Type B pancreatic cell (in vitro differentiated cells): ENCODE results near the gene MRPL44. TPM values are rescaled to one million over a fixed set of nuclear protein-coding genes. Genes with fewer than 3 reads are reported as not detected.

Experiments
- DNase-seq: peaks from one replicate; pipeline ENCODE4 v3.0.0; 2021; ENCODE audit warnings: mixed read lengths; ENCODE audit not compliant: unreplicated experiment; ENCODE audit errors: extremely low spot score
- H3K27ac Mint-ChIP-seq: 2 replicates; pipeline ENCODE4 v1.8.0; 2021; ENCODE audit warnings: mild to moderate bottlenecking, mixed read lengths
- H3K27me3 Mint-ChIP-seq: 2 replicates; pipeline ENCODE4 v1.8.0; 2021; ENCODE audit warnings: mixed read lengths
- H3K36me3 Mint-ChIP-seq: 2 replicates; pipeline ENCODE4 v1.8.0; 2021; ENCODE audit warnings: mixed read lengths
- H3K4me1 Mint-ChIP-seq: one replicate; pipeline ENCODE4 v1.8.0; 2021; ENCODE audit warnings: mixed read lengths; ENCODE audit not compliant: unreplicated experiment
- H3K4me3 Mint-ChIP-seq: 2 replicates; pipeline ENCODE4 v1.8.0; 2021; ENCODE audit warnings: mild to moderate bottlenecking, mixed read lengths
- H3K9me3 Mint-ChIP-seq: 2 replicates; pipeline ENCODE4 v1.8.0; 2021; ENCODE audit warnings: mixed read lengths
- CTCF ChIP-seq: fragments of 200-600 bp; sonication (generic); conservative IDR thresholded peaks from 2 replicates; pipeline ENCODE4 v1.5.0; 2021; ENCODE audit warnings: antibody characterized with exemption, mild to moderate bottlenecking
- total RNA-seq: library from RNA; stranded (reverse); gene quantifications from 2 replicates; pipeline ENCODE4 v1.2.1, GENCODE V29; 2021; ENCODE audit warnings: low replicate concordance

MRPL44 gene
- total RNA-seq, 1 donor from 2014 or later, result 29.2 TPM

DNA sequence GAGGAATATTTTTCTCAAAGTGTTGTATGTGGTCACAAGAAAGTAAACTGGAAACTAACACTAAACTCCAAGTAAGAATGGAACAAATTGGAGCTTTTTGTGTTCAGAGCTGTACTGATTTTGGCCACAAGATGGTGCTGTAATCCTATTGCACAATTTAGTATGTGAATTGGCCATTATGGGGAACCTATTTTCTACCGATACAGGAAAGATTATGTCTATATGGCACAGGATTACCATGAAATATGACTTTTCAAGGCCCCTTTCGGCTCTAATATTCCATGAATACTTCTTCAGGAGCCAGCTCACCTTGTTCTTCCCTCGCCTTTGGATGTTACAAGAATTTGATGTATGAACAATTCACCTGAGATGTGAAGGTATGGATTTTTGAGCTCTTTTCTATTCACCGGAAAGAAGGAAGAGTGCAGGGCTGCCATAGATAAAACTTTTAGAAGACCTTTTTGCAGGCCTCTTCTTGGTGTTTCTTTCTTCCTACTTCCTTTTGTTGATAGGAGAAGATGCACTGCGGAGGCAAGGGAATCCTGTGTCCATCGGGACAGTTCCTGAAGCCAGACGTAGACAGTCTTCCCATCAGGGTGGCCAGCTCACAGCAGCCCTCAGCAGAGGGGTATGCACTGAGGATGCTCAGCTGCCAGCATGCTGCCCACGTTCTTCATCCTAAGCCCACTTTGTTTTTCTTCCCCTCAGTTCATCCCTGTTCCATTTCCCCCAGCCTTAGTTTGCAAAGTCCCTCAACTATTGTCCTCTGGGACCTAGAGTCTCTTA, 13.3 kb downstream of the MRPL44 start:
- Mint-ChIP-seq H3K4me1 (peaks cover 5% of the 10 kb centered on the region), H3K27me3 (no peaks in the 10 kb centered on the region), H3K9me3 (no peaks in the 10 kb centered on the region), H3K4me3 (no peak overlapping the region), H3K36me3 (peaks cover 5% of the 10 kb centered on the region), H3K27ac (no peak overlapping the region)
- no peak for DNase-seq
- TF ChIP-seq CTCF, result peak; percentile 95

- DNase-seq, result no peak
- no peaks in the 10 kb centered on the region for H3K27me3 Mint-ChIP-seq
- no peak overlapping the region for H3K27ac Mint-ChIP-seq
- H3K36me3 Mint-ChIP-seq, result peaks cover under 1% of the 10 kb centered on the region
- TF ChIP-seq CTCF, result no peak
- no peaks in the 10 kb centered on the region for H3K9me3 Mint-ChIP-seq
- H3K4me3 Mint-ChIP-seq, result no peak overlapping the region
- peaks cover 5% of the 10 kb centered on the region for H3K4me1 Mint-ChIP-seq
Observed at GRCh38 chr2:223971731-223972130, 14.5 kb downstream of the MRPL44 start.

GRCh38 chr2:223972656-223973102, 15.4 kb downstream of the MRPL44 start:
- Mint-ChIP-seq H3K27me3 (no peaks in the 10 kb centered on the region), H3K4me3 (no peak overlapping the region), H3K27ac (no peak overlapping the region), H3K4me1 (peaks cover 5% of the 10 kb centered on the region), H3K9me3 (no peaks in the 10 kb centered on the region), H3K36me3 (no peaks in the 10 kb centered on the region)
- DNase-seq, result no peak
- no peak for TF ChIP-seq CTCF

GRCh38 chr2:223973606-223974005, 16.3 kb downstream of the MRPL44 start:
- Mint-ChIP-seq H3K4me3 (no peak overlapping the region), H3K4me1 (peaks cover 5% of the 10 kb centered on the region), H3K9me3 (no peaks in the 10 kb centered on the region), H3K27me3 (no peaks in the 10 kb centered on the region), H3K36me3 (no peaks in the 10 kb centered on the region), H3K27ac (no peak overlapping the region)
- DNase-seq, result no peak
- TF ChIP-seq CTCF, result no peak

DNA sequence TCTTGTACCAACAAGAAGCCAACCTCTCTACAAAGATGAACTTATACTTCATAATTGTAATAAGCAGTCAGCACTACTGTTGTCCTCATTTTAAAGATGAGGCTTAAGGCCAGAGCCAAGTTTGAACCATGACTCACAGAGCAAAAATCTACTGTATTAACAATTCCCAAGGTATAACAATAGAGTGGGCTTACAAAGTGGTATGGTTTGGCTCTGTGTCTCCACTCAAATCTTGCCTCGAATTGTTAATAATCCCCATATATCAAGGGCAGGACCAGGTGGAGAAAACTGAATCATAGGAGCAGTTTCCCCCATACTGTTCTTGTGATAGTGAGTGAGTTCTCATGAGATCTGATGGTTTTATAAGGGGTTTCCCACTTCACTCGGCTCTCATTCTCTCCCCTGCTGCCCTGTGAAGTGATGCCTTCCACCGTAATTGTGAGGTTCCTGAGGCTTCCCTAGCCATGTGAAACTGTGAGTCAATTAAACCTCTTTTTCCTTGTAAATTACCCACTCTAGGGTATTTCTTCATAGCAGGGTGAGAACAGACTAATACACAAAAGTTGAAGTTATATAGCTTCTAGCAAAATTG, 19.5 kb downstream of the MRPL44 start:
- Mint-ChIP-seq H3K27ac (no peak overlapping the region), H3K36me3 (no peaks in the 10 kb centered on the region), H3K27me3 (no peaks in the 10 kb centered on the region), H3K4me3 (no peak overlapping the region), H3K9me3 (no peaks in the 10 kb centered on the region), H3K4me1 (no peaks in the 10 kb centered on the region)
- no peak for TF ChIP-seq CTCF
- DNase-seq, result no peak
